H4 (cell line): ENCODE measurements around the gene AXDND1. TPM values are rescaled to one million over a fixed set of nuclear protein-coding genes. Genes with fewer than 3 reads are reported as not detected.
A peak's percentile ranks its signal among the peaks of the same experiment; 100 is the strongest.
"Not testable (repeated sequence)": the region's sequence is repeated elsewhere in the genome, so short reads cannot be mapped to it uniquely, and the experiment has no call there.

Source experiments
- DNase-seq: peaks from one replicate; pipeline ENCODE4 v3.0.0-alpha.2; 2015; ENCODE audit warnings: low spot score
- total RNA-seq: library from RNA; depleted of rRNA; stranded (reverse); fragments of >200 nt; shearing (Covaris generic); gene quantifications from 2 replicates; pipeline ENCODE4 v1.2.3, GENCODE V29; 2014

Gene AXDND1
- total RNA-seq, 1 experiment from 2014 or later: not detected

DNA sequence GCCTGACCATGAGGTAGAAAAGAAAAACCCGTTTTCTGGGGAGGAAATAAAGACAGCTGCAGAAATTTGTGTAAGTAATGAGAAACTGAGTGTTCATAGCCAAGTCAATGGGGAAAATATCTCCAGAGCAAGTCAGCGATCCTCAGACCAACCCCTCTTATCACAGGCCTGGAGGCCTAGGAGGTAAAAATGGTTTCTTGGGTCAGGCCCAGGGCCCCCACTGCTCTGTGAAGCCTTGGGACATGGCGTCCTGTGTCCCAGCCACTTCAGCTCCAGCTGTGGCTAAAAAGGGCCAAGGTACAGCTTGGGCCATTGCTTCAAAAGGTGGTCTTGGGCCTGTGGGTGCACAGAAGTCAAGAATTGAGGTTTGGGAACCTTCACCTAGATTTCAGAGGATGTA, 108.9 kb downstream of the AXDND1 start:
- DNase-seq: no peak

DNA sequence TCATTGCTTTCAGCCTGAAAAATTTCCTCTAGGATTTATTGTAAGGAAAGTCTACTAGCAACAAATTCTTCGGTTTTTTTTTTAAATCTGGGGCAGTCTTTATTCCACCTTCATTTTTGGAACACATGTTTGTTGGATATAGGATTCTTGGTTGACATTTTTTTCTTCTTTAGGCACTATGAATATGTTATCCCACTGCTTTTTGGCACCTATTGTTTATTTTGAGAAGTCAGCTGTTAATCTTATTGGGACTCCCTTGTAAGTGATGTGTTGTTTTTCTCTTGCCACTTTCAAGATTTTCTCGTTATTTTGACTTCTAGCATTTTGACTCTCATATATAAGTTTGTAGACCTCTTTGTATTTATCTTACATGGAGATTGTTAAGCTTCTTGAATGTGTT, 110.7 kb downstream of the AXDND1 start:
- DNase-seq: no peak

DNA sequence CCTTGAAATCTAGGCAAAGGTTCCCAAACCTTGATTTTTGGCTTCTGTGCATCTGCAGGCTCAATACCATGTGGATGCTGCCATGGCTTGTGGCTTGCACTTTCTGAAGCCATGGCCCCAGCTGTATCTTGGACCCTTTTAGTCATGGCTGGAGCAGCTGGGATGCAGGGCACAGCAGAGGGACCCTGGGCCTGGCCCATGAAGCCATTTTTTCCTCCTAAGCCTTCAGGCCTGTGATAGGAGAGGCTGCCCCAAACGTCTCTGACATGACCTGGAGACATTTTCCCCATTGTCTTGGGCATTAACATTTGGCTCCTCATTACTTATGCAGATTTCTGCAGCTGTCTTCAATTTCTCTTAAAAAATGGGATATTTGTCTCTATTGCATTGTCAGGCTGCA, 112.6 kb downstream of the AXDND1 start:
- DNase-seq: no peak

DNA sequence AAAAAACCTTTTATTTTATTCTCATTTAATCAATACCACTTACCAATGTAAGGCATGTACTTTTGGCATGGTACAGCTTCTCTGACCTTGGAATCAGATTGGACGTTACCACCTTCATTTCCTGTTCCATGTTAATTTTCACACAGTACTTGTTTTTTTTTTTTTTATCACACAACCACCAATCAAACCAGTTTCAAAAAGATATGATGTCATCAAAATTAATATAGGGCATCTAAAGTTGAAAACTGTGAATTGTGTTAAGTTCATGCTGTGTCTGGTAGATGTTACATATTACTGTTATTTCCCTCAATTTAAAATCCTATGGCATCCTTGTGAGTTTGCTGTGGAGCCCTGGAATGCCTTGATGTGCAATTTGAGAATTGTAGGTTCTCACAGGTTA, 124.8 kb downstream of the AXDND1 start:
- DNase-seq: no peak

DNA sequence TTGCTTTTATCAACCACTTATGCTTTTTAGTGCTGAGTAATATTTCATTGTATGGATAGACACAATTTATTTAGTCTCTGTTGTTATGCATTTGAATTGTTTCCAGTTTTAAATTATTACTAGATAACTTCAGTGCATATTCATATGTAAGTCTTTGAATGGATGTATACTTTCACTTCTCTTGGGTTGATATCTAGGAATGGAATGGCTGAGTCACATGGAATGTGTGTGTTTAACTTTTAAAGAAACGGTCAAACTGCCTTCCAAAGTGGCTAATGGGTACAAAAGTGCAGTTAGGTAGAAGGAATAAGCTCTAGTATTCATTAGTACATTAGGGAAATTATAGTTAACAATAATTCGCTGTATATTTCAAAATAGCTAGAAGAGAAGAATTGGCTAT, 127.6 kb downstream of the AXDND1 start:
- DNase-seq: no peak

DNA sequence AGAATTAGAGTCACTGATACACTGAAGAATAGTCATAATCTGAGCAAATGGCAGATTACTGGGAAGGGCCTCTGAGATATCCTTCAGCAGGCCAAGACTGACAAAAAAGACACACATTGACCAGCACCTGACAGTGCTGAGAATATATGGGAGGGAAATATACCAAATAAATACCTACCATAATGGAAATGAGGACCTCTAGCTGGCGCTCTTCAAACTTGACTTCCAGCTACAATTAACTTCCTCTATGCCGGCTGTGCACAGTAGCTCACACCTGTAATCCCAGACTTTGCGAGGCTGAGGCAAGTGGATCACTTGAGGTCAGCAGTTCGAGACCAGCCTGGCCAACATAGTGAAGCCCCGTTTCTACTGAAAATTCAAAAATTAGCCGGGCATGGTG, 140.4 kb downstream of the AXDND1 start:
- no peak for DNase-seq

DNA sequence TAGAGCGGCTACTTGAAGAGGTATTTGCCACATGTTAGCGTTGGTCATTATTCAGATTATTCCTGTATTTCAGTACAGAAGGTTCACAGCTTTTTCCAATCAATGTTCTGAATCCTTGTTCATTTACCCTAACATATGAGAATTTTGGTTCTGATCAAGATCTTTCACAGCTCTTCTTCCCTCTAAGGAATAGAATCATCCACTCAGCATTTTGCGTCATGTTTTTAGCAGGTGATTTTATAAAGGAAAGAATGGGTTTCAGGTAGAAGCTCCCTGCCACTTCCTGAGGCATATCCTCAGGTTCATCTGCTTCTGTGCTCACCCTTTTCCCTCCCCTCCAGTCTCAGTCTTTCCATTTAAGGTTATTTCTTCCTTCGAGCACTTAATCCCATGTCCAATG, 143.6 kb downstream of the AXDND1 start:
- DNase-seq: no peak

DNA sequence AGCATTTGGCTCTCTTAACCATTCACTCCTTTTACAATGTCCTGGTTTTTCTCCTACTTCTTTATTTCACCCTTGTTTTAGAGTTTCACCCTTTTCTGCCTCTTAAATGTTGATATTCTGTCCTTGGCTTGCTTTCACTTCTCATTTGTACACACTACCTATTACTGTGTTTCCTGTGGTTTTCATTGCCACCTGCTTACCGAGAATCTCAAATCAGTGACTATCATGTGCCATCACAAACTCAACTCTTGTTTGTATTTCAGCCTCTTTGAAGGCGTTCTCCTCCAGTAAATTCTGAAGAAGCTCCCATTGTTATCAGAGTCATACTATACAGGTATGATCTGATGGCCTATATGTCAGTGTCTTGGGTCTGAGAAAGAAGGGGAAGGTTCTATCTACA, 144.3 kb downstream of the AXDND1 start:
- no peak for DNase-seq

DNA sequence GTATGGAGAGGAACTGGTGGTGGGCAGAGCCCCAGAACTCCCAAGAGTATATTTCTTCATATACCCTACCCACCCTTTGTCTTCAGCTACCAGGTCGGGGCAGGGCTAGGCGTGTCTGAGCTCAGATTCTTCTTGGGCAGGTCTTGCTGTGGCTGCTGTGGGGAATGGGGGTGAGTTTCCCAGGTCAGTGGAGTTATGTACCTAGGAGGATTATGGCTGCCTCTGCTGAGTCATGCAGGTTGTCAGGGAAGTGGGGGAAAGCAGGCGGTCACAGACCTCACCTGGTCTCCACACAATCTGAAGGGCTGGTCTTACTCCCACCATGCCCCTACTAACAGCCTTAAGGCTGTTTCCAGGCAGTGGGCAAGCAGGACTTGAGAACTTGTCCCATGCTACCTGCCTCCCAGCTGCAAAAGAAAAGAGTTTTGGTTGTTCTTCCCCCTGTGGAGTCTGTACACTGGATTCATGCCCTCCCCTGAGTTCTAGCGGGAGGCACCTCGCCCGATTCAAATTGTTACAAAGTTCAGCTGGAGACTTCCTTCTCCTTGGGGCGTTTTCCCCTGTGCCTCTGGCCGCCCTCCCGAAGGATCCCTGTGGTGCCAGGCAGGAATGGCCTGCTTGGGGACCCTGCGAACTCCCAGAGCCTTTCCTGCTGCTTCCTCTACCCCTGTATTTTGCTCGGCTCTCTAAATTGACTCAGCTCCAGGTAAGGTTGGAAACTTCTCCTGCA, 151.4 kb downstream of the AXDND1 start:
- no peak for DNase-seq

DNA sequence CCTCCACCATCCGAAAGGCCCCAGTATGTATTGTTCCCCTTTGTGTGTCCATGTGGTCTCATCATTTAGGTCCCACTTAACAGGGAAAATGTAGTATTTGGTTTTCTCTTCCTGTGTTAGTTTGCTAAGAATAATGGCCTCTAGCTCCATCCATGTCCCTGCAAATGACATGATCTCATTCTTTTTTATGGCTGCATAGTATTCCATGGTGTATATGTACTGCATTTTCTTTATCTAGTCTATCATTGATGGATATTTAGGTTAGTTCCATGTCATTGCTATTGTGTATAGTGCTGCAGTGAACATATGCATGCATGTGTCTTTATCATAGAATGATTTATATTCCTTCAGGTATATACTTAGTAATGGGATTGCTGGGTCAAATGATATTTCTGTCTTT, 152.8 kb downstream of the AXDND1 start:
- not testable (repeated sequence) for DNase-seq

DNA sequence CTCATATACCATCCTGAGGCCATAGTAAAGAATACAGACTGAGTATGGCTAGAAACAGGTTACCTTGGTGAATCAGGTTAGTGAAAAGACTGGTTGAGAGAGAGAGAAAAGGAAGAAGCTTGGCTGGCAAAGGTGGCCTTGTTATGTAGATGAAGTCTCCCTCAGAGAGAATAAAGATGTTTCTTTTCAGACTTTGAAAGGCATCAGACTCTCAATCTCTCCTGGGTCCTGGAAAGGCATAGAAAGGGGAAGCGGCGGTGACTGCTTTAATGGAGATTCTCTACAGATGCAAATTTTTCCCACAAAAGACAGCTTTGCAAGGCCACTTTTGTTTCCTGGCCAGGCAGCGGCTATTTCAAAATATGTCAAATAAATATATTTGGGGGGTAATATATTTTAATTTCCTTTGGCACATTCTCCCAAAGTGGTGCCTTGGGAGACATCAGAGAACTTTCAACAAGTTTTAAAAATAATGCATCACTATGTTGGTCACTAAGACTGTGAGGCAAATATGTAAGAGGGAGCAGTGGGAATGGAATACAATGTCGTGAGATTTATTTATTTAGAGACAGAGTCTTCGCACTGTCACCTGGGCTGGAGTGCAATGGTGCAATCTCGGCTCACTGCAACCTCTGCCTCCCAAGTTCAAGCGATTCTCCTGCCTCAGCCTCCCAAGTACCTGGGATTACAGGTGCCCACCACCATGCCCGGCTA, 163.9 kb downstream of the AXDND1 start:
- DNase-seq: no peak

DNA sequence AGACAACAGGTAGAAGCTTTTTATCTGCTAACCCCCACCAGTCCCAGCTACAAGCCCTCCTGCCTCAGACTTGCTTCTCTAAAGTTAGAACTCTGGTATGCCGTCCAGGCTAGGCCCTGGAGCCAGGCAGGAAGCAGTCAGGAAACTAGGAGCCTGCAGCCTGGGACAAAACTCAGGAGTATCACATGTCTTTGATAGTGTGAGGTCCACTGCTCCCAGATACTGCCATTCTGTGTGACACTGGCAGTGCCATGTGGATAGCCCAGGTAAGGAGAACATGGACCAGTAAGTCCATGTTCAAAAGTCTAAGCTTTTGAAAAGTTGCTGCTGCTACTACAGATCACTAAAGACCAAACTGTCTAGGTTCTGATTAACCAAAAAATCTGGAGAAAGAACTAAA, 164.6 kb downstream of the AXDND1 start:
- no peak for DNase-seq

DNA sequence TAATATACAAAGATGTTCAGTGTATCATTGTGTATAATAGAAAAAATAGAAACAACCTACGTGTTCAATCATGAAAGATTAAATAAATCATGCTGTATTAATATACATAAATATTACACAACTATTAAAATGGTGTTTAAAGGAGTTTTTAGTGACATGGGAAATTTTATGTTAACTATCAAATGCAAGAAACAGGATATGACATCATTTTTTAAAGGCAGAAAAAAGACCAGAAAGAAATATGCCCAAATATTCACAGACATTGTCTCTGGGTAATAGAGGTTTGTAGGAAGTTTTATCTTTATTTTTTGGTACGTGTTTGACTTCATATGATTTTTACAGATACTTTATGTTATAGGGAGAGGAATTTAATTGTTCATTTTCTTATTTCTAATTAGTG, 176.0 kb downstream of the AXDND1 start:
- no peak for DNase-seq

DNA sequence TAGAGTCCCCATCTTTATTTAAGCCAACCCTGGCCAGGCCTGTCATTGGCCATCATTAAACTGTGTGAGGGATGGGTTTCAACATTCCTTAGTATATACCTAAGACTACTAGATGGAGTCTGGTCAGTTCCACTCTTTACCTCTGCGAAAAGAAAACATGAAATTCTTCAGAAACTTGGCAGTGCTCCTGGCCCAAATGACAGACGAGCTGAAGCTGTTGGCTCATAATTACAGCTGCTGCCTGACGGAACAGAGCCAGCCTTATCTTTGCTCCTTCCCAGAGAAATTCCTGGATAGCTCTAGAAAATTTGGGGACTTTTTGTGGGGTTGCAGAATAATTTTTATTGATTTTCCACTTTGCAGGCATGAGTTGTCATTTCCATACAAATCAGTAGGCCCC, 179.6 kb downstream of the AXDND1 start:
- no peak for DNase-seq

DNA sequence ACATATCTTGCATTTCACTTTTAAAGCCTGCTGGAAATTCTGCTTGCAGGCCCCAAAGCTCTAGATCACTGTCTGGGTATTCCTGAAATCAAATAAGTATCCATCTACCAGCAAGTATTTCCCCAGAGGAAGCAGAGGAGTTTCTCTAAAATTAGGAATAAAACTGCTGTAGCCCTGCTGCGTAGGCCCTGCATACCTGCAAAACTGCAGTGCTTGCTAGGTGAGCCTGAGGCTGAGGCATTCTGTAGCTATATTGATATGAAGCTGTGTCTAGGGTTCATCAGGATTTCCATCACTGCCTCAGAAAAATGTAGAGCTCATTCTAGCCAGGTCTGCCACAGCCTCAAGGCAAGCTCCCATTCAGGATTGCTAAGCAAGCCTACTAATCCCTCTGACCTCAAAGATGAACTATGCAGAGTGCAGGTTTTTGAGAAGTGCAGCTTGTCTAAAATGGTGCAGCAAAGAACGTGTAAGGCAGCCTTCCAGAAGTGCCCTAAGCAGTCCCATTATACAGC, 181.3 kb downstream of the AXDND1 start:
- no peak for DNase-seq

DNA sequence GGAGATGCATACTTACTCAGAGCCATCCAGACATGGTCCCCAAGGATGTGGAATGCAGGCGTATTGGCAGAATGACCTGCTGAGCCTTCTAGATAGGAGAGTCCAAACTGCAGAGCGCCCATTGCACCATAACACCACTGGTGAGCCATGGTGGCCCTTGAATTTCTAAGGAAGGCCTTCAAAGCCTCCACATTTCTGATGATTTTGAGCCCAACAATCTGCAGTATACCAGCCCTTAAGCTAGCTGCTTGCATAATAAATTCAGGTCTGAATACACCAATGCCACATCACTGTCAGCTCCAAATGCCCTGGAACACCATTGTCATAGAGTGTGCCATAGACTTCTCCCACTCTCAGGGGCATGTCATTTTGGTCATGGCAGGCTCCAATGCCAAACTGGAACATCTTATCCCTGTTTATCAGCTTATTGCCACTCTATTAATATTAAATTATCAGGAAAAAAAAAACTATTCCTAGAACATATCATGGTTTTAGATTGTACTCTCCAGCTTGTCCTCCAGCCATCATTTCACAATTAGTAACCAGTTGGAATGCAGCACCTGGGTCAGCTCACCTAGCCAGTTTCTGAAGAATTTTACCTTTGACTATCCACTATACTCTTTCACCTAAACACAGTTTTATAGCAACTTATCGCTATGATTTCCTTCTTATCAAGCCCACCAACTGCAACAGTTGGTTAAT, 183.0 kb downstream of the AXDND1 start:
- DNase-seq: no peak

DNA sequence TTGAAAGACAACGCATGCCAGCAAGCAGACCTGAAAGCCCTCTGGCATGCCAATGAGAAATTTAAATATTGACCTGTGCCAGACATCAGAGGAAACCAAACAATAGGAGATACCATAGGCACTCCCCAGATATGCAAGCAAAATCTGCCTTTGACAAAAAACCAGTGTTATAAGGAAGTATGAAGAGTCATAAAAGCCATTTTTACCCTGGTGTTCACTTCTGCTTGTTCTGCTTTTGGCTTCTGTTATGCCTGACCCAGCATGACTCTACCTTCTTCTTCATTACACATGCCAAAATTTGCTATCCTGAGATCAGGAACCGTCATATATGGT, 183.6 kb downstream of the AXDND1 start:
- no peak for DNase-seq

DNA sequence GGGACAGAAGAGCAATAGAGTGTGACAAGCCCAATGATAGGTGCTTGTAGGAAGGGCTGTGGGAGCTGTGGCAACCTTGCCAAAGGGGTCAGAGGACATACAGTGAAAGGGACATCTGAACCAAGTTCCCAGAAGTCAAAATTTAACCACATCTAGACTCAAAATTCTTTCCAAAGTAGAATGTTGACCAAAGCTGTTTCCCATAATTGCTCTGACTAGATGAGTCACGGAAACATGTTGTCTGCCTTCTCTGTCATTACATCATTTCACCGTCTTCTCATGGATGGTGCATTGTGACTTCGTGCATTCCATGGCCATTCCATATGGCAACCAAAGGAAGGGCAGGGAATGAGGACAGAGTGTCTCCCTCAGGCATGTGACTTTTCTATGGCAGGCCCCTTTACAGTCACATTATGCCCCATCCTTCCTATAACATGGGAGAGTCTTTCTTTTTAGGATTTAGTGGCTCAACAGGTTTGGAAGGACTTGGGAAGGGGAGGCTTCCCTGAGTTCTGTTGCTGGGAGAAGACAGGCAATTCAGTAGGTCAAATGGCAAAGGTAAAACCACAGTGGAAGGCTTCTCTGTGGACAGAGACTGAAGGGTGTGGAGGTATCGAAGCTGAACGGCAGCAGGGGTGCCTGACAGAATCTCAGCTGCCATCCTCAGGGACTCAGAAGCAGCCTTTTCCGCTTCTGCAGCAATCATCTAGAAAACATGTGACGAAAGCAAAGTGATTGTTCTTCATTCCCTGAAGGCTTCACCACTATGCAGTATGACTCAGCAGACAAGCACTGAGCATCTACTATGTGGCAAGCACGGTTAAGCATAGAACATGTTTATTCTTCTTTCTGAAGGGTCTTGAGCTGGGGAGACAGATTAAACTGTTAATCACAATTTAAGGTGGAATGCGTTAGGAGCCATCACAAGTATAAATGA, 185.2 kb downstream of the AXDND1 start:
- DNase-seq: peak; percentile 93

DNA sequence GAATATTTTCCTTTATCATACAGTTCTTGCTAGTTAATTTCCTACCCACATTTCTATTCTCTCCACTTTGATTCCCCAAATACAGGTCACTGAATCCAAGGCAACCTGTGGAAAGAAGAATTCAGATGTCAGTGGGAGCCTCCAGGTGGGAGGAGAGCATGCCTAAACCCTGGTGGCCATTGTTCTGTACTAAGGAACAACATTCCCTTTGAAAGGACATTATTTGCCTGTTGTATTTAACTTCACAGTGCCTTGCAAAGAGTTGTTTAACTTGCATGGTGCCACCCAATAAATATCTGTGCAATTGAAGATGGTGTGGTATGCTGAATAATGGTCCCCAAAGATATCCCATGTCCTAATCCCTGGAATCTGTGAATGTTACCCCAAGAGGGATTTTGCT, 188.7 kb downstream of the AXDND1 start:
- DNase-seq: no peak

DNA sequence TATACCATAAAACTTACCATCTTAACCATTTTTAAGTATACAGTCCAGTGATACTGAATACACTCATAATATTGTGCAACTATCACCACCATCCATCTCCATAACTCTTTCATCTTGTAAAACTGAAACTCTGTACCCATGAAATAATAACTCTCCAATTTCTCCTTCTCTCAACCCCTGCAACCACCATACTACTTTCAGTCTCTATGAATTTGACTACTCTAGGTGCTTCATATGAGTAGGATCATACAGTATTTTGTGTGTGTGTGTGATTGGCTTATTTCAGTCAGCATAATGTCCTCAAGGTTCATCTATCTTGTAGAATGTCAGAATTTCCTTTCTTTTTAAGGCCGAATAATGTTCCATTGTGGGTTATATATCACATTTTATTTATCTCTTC, 192.3 kb downstream of the AXDND1 start:
- DNase-seq: no peak

DNA sequence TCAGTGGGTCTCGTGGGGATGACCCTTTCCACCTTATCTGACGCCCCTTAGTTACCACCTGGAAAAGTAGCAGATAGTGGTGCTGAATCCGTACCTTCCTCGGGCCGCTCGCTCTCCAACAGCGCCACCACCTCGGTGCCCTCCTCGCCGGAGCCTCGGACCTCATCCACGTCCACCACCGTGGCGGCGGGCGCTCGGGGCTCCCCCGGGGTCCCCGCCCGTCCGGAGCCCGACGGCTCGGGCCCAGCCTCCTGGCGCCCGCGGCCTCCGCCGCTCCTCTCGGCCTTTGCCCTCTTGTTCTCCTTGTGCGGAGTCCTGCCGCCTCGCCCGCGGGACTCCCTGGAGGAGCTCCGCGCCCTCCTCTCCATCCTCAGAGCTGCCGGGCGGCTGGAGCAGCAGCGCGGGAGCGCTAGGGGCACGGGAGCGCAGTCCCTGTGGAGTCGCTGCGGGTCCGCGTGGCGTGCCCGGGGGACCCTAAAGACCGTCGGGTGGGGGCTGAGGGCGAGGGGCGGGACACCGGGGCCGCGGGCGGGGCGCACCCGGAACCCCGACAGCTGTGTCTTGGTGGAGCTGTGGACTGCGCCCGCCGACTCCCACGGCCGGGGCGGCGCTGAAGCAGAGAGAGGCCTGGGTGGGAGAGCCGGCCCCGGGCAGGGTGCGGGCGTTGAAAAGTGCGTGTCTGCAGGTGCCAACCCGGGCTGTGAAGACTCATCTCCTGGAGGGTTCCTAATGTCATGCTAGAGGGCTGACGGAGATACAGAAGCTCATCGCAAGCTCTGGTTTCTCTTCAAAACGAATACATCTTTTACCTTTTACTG, 209.9 kb downstream of the AXDND1 start, which contains the start of gene NPHS2:
NPHS2 (minus strand) TSS at position 452 of the 818 bp plus-strand sequence; CDS start at position 368, 84 bp downstream.
- DNase-seq: no peak
